Measurements from ENCODE around the gene IL1B. TPM values are rescaled to one million over a fixed set of nuclear protein-coding genes. Genes with fewer than 3 reads are reported as not detected.
"Not testable (repeated sequence)": the region's sequence is repeated elsewhere in the genome, so short reads cannot be mapped to it uniquely, and the experiment has no call there.

Gene IL1B
- total and polyA plus RNA-seq, 4 donors, result 1.5 to 3.3 (median 1.7) TPM

DNA sequence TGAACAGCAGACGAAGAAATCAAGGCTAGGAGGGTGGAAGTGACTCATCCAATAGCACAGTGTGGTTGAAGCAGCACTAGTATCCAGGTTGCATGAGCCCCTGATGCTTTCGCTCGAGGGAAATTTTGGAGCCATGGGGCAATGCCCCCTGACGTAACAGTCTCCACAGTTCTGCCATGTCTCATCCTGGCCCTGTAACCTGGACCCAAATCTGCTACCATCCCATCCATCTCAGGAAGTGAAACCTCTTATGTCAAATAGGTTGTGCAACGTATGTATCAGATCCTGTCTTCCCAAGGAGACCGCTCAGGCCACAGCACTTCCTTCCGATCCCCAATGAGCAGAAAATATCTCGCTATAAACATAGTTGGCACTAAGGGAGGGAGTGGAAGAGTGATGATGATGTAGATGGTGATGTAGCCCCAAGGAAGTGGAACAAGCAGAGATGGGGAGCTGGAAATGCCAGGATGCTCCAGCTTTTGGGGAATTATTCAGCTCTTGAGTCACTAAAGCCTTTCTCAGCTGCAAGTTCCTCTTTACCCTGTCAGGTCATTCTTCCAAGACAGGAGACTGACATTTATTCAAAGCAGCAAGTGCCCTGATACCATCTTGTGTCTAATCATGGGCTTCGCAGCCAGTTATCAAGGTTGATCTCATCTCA lies 3.0 kb upstream of the IL1B start:
- H3K9me3 ChIP-seq (ENCODE audit: control insufficient read depth, insufficient read depth, low read length), result no peaks in the 10 kb centered on the region
- no peak overlapping the region for H3K27ac ChIP-seq (ENCODE audit: low read depth, low read length)
- H3K4me3 ChIP-seq (ENCODE audit: low read depth, low read length), result no peak overlapping the region
- no peak for DNase-seq (ENCODE audit: low read depth in 4 of 6, low spot score in 6 of 6)
- no peaks in the 10 kb centered on the region for H3K4me1 ChIP-seq (ENCODE audit: control insufficient read depth, insufficient read depth, low read length)
- WGBS (ENCODE audit: insufficient coverage), result 93% methylated on average over 8 of the region's 9 CpGs
- H3K27me3 ChIP-seq (ENCODE audit: control insufficient read depth, insufficient read depth, low read length), result no peaks in the 10 kb centered on the region
- no peaks in the 10 kb centered on the region for H3K36me3 ChIP-seq (ENCODE audit: control insufficient read depth, insufficient read depth, low read length)

DNA sequence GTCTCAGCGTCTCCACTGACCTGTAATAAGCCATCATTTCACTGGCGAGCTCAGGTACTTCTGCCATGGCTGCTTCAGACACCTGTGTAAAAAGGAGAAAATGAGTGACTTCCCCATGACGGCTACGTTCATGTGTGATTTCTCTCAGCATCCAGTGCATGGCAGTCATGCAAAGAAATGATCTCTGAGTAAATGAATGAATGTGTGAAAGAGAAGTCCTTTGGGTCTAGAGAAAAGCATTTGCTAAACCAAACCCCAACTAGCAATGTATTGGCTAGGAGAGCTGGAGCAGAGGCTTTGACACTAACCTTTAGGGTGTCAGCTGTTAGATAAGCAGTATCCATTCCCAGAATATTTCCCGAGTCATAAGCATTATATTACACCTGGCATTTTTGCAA lies 417 bp downstream of the IL1B start:
- Histone ChIP-seq H3K27ac (ENCODE audit: low read depth, low read length) (no peak overlapping the region), H3K36me3 (ENCODE audit: control insufficient read depth, insufficient read depth, low read length) (no peaks in the 10 kb centered on the region), H3K9me3 (ENCODE audit: control insufficient read depth, insufficient read depth, low read length) (no peaks in the 10 kb centered on the region), H3K27me3 (ENCODE audit: control insufficient read depth, insufficient read depth, low read length) (no peaks in the 10 kb centered on the region), H3K4me3 (ENCODE audit: low read depth, low read length) (no peak overlapping the region), H3K4me1 (ENCODE audit: control insufficient read depth, insufficient read depth, low read length) (no peaks in the 10 kb centered on the region)
- WGBS (ENCODE audit: insufficient coverage), result 100% methylated on average over 2 of the region's 5 CpGs
- no peak for DNase-seq (ENCODE audit: low read depth in 4 of 6, low spot score in 6 of 6)

DNA sequence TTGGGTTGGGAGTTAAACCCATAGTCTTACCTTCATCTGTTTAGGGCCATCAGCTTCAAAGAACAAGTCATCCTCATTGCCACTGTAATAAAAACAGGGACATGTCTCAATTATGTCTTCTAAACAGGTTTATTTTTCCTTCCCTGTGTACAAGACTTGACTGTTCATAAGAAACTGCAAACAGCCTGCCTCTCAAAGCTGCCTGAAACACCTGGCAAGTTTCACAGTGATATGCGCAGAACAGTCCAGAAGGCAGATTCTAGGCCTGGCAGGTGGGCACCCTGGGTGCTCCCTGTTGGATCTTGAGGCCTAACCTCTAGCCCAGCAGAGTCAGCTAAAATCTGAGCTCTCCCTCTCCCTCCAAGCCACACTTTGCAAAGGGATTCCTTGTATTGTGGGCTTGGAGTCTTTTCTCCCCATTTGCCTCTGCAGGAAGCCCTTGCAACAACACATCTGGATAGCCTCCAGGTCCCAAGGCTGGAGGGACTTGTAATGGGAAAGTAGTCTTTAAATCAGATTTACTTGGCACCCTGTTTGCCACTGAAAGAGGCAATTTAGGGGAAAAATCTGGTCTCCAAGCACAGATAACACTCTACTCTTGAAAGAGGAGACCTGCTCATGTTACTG lies 930 bp downstream of the IL1B start:
- no peaks in the 10 kb centered on the region for H3K36me3 ChIP-seq (ENCODE audit: control insufficient read depth, insufficient read depth, low read length)
- no peaks in the 10 kb centered on the region for H3K9me3 ChIP-seq (ENCODE audit: control insufficient read depth, insufficient read depth, low read length)
- 83% methylated on average over 1 of the region's 1 CpG for WGBS (ENCODE audit: insufficient coverage)
- H3K27me3 ChIP-seq (ENCODE audit: control insufficient read depth, insufficient read depth, low read length), result no peaks in the 10 kb centered on the region
- H3K4me1 ChIP-seq (ENCODE audit: control insufficient read depth, insufficient read depth, low read length), result no peaks in the 10 kb centered on the region
- peak in 1 of 6 donors; percentile 47 for DNase-seq (ENCODE audit: low read depth in 4 of 6, low spot score in 6 of 6)
- H3K4me3 ChIP-seq (ENCODE audit: low read depth, low read length), result no peak overlapping the region
- H3K27ac ChIP-seq (ENCODE audit: low read depth, low read length), result no peak overlapping the region

DNA sequence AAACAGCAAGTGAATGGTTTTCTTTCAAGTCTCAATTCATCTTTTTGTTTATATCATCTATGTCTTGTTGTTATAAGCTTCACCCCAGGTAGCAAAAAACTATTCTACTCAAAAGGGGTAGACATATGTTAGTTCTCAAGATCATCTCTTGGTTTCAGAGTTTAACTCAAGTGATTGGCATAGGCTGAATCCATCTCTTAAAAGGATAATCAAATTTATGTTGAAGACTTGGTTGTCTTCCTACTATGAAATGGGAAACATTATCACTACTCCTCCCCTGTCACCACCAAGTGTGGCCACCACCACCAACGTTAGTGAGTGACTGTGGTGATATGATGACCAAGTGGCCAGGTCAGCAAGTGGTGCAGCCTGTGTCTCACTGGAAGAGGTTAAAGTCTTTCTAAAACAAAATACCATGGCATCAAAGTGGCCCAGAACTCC lies 1.5 kb downstream of the IL1B start:
- Histone ChIP-seq H3K4me1 (ENCODE audit: control insufficient read depth, insufficient read depth, low read length) (no peaks in the 10 kb centered on the region), H3K27ac (ENCODE audit: low read depth, low read length) (no peak overlapping the region), H3K4me3 (ENCODE audit: low read depth, low read length) (no peak overlapping the region), H3K36me3 (ENCODE audit: control insufficient read depth, insufficient read depth, low read length) (no peaks in the 10 kb centered on the region), H3K27me3 (ENCODE audit: control insufficient read depth, insufficient read depth, low read length) (no peaks in the 10 kb centered on the region), H3K9me3 (ENCODE audit: control insufficient read depth, insufficient read depth, low read length) (no peaks in the 10 kb centered on the region)
- no peak for DNase-seq (ENCODE audit: low read depth in 4 of 6, low spot score in 6 of 6)
- no CpG with 5 or more reads among the region's 1 CpG for WGBS (ENCODE audit: insufficient coverage)

DNA sequence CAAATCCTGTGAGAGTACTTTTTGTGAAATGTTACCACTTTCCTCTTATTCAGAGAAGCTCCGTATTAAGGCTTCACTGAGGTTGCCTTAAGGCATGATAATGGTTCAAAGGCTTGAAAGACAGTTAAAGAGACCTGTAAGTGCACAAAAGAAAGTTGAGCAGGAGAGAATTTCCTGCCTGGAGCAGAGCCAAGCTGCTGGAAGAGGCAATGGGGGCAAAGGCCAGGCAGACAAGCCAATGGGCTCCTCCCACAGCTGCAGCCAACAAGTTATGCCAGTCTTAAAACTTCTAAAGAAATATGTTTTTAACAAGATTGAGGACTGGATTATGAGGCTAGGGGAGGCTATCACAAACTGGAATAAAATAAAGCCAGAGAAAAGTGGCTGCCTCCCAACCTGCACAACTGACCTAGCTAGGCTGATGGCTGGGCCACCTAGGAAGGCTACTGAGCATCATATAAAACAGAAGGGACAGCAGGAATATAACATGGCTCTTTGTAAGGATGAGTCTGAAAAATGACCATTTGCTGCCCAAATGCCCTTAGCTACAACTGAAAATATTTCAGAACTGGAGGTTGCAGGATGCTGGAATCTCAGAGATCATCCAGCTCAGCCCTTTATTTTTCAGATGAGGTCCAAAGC lies 2.1 kb downstream of the IL1B start:
- no peak for DNase-seq (ENCODE audit: low read depth in 4 of 6, low spot score in 6 of 6)
- H3K4me3 ChIP-seq (ENCODE audit: low read depth, low read length), result no peak overlapping the region
- 67% methylated on average over 1 of the region's 1 CpG for WGBS (ENCODE audit: insufficient coverage)
- H3K9me3 ChIP-seq (ENCODE audit: control insufficient read depth, insufficient read depth, low read length), result no peaks in the 10 kb centered on the region
- H3K27me3 ChIP-seq (ENCODE audit: control insufficient read depth, insufficient read depth, low read length), result no peaks in the 10 kb centered on the region
- no peak overlapping the region for H3K27ac ChIP-seq (ENCODE audit: low read depth, low read length)
- H3K36me3 ChIP-seq (ENCODE audit: control insufficient read depth, insufficient read depth, low read length), result no peaks in the 10 kb centered on the region
- H3K4me1 ChIP-seq (ENCODE audit: control insufficient read depth, insufficient read depth, low read length), result no peaks in the 10 kb centered on the region

DNA sequence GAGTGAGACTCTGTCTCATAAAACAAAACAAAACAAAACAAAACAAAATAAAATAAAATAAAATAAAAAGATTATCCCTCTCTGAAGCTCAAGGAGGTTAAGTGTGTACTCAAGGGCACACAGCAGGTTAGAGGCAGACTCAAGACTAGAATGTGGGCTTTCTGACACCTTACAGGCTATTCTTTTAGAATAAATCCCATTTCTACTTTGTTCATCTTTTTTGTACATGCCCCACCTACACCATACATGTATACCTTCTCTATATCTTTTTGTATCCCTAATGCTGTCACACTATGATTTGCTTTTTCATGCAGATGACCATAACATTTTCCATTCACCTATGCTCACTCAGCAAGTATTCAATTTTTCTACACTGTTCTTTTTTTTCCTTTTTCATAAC lies 2.6 kb downstream of the IL1B start:
- no peak for DNase-seq (ENCODE audit: low read depth in 4 of 6, low spot score in 6 of 6)
- Histone ChIP-seq H3K9me3 (ENCODE audit: control insufficient read depth, insufficient read depth, low read length) (no peaks in the 10 kb centered on the region), H3K36me3 (ENCODE audit: control insufficient read depth, insufficient read depth, low read length) (no peaks in the 10 kb centered on the region), H3K27ac (ENCODE audit: low read depth, low read length) (no peak overlapping the region), H3K4me3 (ENCODE audit: low read depth, low read length) (no peak overlapping the region), H3K27me3 (ENCODE audit: control insufficient read depth, insufficient read depth, low read length) (no peaks in the 10 kb centered on the region), H3K4me1 (ENCODE audit: control insufficient read depth, insufficient read depth, low read length) (no peaks in the 10 kb centered on the region)

DNA sequence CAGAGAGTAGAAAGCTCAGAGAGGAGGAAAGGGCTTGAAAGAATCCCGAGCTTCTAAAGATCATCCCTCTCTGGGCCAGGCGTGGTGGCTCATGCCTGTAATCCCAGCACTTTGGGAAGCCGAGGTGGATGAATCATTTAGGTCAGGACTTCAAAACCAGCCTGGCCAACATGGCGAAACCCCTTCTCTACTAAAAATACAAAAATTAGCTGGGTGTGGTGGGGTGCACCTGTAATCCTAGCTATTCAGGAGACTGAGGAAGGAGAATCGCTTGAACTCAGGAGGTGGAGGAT lies 3.0 kb downstream of the IL1B start:
- H3K9me3 ChIP-seq (ENCODE audit: control insufficient read depth, insufficient read depth, low read length); H3K4me3 ChIP-seq (ENCODE audit: low read depth, low read length); DNase-seq (ENCODE audit: low read depth in 4 of 6, low spot score in 6 of 6); H3K27me3 ChIP-seq (ENCODE audit: control insufficient read depth, insufficient read depth, low read length); H3K4me1 ChIP-seq (ENCODE audit: control insufficient read depth, insufficient read depth, low read length); H3K27ac ChIP-seq (ENCODE audit: low read depth, low read length); H3K36me3 ChIP-seq (ENCODE audit: control insufficient read depth, insufficient read depth, low read length): not testable (repeated sequence)
- WGBS (ENCODE audit: insufficient coverage), result 90% methylated on average over 1 of the region's 5 CpGs

DNA sequence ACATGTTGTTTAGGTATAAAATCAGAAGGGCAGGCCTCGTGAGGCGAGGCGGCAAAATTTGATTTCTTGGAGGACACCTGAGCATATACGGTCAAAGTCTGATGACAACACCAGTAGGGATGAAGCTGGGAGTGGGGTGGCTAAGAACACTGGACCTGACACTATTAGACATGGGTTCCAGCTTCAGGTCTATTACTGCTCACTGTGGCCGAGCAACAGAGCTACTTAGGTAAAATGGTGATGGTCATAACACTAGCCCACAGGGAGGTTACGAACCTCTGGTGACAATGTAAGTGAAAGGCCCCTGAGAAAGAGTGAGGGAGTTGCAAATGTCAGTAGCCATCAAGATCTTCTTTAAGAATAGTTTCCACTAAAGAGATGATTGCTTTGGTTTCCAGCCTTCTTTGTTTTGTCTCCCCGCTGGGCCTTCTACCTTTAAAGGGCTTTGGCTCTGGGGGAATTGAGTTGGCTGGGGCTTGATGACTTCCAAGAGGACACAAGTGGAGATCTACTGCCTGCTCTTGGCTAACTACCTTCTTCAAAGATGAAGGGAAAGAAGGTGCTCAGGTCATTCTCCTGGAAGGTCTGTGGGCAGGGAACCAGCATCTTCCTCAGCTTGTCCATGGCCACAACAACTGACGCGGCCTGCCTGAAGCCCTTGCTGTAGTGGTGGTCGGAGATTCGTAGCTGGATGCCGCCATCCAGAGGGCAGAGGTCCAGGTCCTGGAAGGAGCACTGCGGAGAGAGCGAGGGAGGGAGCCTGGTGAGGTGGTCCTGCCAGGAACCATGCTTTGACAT lies 3.5 kb downstream of the IL1B start:
- H3K4me3 ChIP-seq (ENCODE audit: low read depth, low read length), result no peak overlapping the region
- no peaks in the 10 kb centered on the region for H3K4me1 ChIP-seq (ENCODE audit: control insufficient read depth, insufficient read depth, low read length)
- no peaks in the 10 kb centered on the region for H3K9me3 ChIP-seq (ENCODE audit: control insufficient read depth, insufficient read depth, low read length)
- H3K27ac ChIP-seq (ENCODE audit: low read depth, low read length), result no peak overlapping the region
- no peaks in the 10 kb centered on the region for H3K27me3 ChIP-seq (ENCODE audit: control insufficient read depth, insufficient read depth, low read length)
- WGBS (ENCODE audit: insufficient coverage), result 88% methylated on average over 12 of the region's 14 CpGs
- no peak for DNase-seq (ENCODE audit: low read depth in 4 of 6, low spot score in 6 of 6)
- H3K36me3 ChIP-seq (ENCODE audit: control insufficient read depth, insufficient read depth, low read length), result no peaks in the 10 kb centered on the region

DNA sequence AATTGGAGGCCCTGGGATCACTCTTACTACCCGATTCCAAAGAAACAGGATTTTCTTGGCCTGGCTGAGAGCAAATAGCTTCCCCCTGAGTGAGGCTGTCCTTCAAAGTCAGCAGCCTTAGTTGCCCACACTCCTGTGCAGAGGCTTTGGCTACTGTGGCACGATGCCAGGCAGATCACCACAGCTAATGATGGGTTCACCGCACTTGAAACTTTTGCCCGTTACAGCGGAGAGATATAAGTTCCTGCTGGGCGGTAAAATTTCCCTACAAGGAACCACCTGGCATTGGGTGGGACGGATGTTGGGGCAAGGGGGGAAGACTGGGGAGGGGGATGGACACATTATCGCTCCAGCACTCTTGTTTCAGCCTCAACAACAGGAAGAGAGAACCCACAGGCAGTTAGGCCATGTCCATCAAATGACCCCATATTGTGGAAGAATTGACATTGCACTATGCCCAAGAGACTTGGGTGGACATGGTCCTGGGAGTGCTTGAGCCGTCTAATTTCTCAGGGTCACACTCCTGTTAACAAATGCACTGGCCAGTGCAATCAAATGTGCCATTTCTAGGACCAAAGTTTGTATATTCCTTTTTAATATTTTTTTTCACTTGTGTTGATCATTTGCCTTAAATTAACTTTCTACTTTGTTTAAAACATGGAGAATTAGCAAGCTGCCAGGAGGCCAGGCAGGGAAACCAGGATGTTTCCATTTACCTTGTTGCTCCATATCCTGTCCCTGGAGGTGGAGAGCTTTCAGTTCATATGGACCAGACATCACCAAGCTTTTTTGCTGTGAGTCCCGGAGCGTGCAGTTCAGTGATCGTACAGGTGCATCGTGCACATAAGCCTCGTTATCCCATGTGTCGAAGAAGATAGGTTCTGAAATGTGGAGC lies 4.4 kb downstream of the IL1B start:
- H3K9me3 ChIP-seq (ENCODE audit: control insufficient read depth, insufficient read depth, low read length), result no peaks in the 10 kb centered on the region
- H3K36me3 ChIP-seq (ENCODE audit: control insufficient read depth, insufficient read depth, low read length), result no peaks in the 10 kb centered on the region
- 90% methylated on average over 12 of the region's 15 CpGs for WGBS (ENCODE audit: insufficient coverage)
- H3K4me3 ChIP-seq (ENCODE audit: low read depth, low read length), result no peak overlapping the region
- DNase-seq (ENCODE audit: low read depth in 4 of 6, low spot score in 6 of 6), result no peak
- no peak overlapping the region for H3K27ac ChIP-seq (ENCODE audit: low read depth, low read length)
- no peaks in the 10 kb centered on the region for H3K4me1 ChIP-seq (ENCODE audit: control insufficient read depth, insufficient read depth, low read length)
- H3K27me3 ChIP-seq (ENCODE audit: control insufficient read depth, insufficient read depth, low read length), result no peaks in the 10 kb centered on the region

Measured in spinal cord (tissue), 10 donors.